ENCODE results near the gene POC1A. TPM values are rescaled to one million over a fixed set of nuclear protein-coding genes. Genes with fewer than 3 reads are reported as not detected.

POC1A gene
- total RNA-seq, 1 experiment from 2014 or later: 32.2 TPM

- Mint-ChIP-seq H3K4me1 (ENCODE audit: low read depth, unreplicated experiment) (peaks cover 11% of the 10 kb centered on the region), H3K36me3 (ENCODE audit: insufficient read depth, unreplicated experiment) (no peaks in the 10 kb centered on the region), H3K27ac (ENCODE audit: unreplicated experiment) (no peak overlapping the region), H3K4me3 (ENCODE audit: unreplicated experiment) (no peak overlapping the region), H3K27me3 (ENCODE audit: insufficient read depth, unreplicated experiment) (no peaks in the 10 kb centered on the region), H3K9me3 (ENCODE audit: unreplicated experiment) (no peaks in the 10 kb centered on the region)
- H3K36me3 ChIP-seq (ENCODE audit: control insufficient read depth, insufficient read depth, low read length): no peaks in the 10 kb centered on the region
- H3K27me3 ChIP-seq (replicated peaks; ENCODE audit: control insufficient read depth, insufficient read depth, low read length): no peaks in the 10 kb centered on the region
- H3K9me3 ChIP-seq: no peaks in the 10 kb centered on the region
- BruUV-seq (replicated peaks): no TSS peak
- TF ChIP-seq CTCF (IDR thresholded peaks at IDR 0.05; ENCODE audit: insufficient read depth in 1 of 2, low read depth in 1 of 2, low read length in 1 of 2, severe bottlenecking in 1 of 2, unreplicated experiment in 1 of 2): no peak
- intact Hi-C loops (cut with micrococcal nuclease; ENCODE audit: unreplicated experiment): no loop called here
- DNase-seq: no peak
- POLR2A ChIA-PET: no interaction called here
- CTCF ChIA-PET: interaction anchor here (1.1 kb wide), 1 partner anchor 8 kb away, joined by 4 read pairs; no protein-coding TSS in a partner anchor
- no peak overlapping the region for H3K4me3 ChIP-seq (ENCODE audit: low read depth, low read length)
- H3K4me1 ChIP-seq: peaks cover 6% of the 10 kb centered on the region; the same call in 1 of the 2 replicates
Observed at GRCh38 chr3:52174896-52175295, 20.7 kb upstream of the POC1A start.

- Mint-ChIP-seq H3K4me1 (ENCODE audit: low read depth, unreplicated experiment) (peaks cover 11% of the 10 kb centered on the region), H3K9me3 (ENCODE audit: unreplicated experiment) (no peaks in the 10 kb centered on the region), H3K27me3 (ENCODE audit: insufficient read depth, unreplicated experiment) (no peaks in the 10 kb centered on the region), H3K36me3 (ENCODE audit: insufficient read depth, unreplicated experiment) (no peaks in the 10 kb centered on the region), H3K27ac (ENCODE audit: unreplicated experiment) (no peak overlapping the region), H3K4me3 (ENCODE audit: unreplicated experiment) (no peak overlapping the region)
- intact Hi-C loops (cut with micrococcal nuclease; ENCODE audit: unreplicated experiment): no loop called here
- Histone ChIP-seq H3K27me3 (replicated peaks; ENCODE audit: control insufficient read depth, insufficient read depth, low read length) (no peaks in the 10 kb centered on the region), H3K4me1 (peaks cover 6% of the 10 kb centered on the region; the same call in 1 of the 2 replicates), H3K36me3 (ENCODE audit: control insufficient read depth, insufficient read depth, low read length) (no peaks in the 10 kb centered on the region), H3K4me3 (ENCODE audit: low read depth, low read length) (no peak overlapping the region), H3K9me3 (no peaks in the 10 kb centered on the region)
- ChIA-PET POLR2A (no interaction called here), CTCF (no interaction called here)
- no TSS peak for BruUV-seq (replicated peaks)
- TF ChIP-seq CTCF (IDR thresholded peaks at IDR 0.05; ENCODE audit: insufficient read depth in 1 of 2, low read depth in 1 of 2, low read length in 1 of 2, severe bottlenecking in 1 of 2, unreplicated experiment in 1 of 2): no peak
- no peak for DNase-seq
Observed at GRCh38 chr3:52173101-52173500, 18.9 kb upstream of the POC1A start.

- Mint-ChIP-seq H3K27ac (ENCODE audit: unreplicated experiment) (no peak overlapping the region), H3K27me3 (ENCODE audit: insufficient read depth, unreplicated experiment) (no peaks in the 10 kb centered on the region), H3K4me1 (ENCODE audit: low read depth, unreplicated experiment) (peaks cover 11% of the 10 kb centered on the region), H3K36me3 (ENCODE audit: insufficient read depth, unreplicated experiment) (no peaks in the 10 kb centered on the region), H3K9me3 (ENCODE audit: unreplicated experiment) (no peaks in the 10 kb centered on the region), H3K4me3 (ENCODE audit: unreplicated experiment) (no peak overlapping the region)
- H3K4me1 ChIP-seq: peaks cover 6% of the 10 kb centered on the region; the same call in 1 of the 2 replicates
- DNase-seq: no peak
- H3K9me3 ChIP-seq: no peaks in the 10 kb centered on the region
- H3K36me3 ChIP-seq (ENCODE audit: control insufficient read depth, insufficient read depth, low read length): no peaks in the 10 kb centered on the region
- no peak for TF ChIP-seq CTCF (IDR thresholded peaks at IDR 0.05; ENCODE audit: insufficient read depth in 1 of 2, low read depth in 1 of 2, low read length in 1 of 2, severe bottlenecking in 1 of 2, unreplicated experiment in 1 of 2)
- intact Hi-C loops (cut with micrococcal nuclease; ENCODE audit: unreplicated experiment): no loop called here
- H3K4me3 ChIP-seq (ENCODE audit: low read depth, low read length): no peak overlapping the region
- ChIA-PET POLR2A (interaction anchor here (1.6 kb wide), 1 partner anchor 18 kb away, joined by 6 read pairs; the partner anchor contains the start of gene POC1A), CTCF (interaction anchor here (0.6 kb wide), 1 partner anchor 18 kb away, joined by 5 read pairs; the partner anchor contains the start of gene POC1A)
- H3K27me3 ChIP-seq (replicated peaks; ENCODE audit: control insufficient read depth, insufficient read depth, low read length): no peaks in the 10 kb centered on the region
- BruUV-seq (replicated peaks): no TSS peak
Observed at GRCh38 chr3:52172262-52172757, 18.1 kb upstream of the POC1A start.

Data from Caco-2 (cell line).